GM10847 (cell line): ENCODE measurements around the gene GULP1.

Experiments
- POLR2A ChIP-seq: IDR thresholded peaks from 2 replicates; pipeline ENCODE4 v1.6.1; 2011; ENCODE audit not compliant: insufficient read length; ENCODE audit errors: extremely low read depth

GULP1 gene

DNA sequence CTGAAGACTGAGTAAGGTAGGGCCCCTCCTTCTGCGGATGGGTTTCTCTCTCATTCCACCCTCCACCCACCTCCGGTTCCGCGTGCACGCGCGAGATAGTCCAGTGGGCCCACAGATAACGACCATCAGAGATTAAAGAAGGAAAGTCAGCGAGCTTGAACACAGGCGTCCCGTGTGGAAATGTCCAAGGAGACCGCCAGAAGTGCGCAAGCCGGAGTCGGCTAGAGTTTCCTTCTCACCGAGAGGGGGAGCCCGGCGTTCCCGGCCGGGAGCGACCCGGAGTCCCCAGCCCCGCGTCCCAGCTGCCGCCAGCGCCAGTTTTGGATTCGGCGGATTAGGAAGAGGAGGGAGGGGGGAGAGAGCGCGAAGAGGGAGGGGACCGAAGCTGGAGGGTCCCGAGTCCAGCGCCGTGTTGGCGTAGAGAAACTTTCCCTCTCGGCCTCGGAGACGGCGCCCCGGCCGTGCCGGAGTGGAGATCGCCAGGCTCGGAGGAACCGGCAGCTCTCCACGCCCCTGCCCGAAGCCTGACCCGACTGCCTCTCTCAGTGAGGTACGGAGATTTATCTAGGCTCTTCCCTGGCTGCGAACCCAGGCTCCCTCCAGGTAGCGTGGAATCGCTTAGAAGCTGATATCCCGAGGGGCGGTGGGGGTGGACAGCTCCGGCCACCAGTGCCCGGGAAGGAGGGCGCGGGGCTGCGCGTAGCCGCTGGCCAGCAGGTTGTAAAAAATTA, at the start of gene GULP1:
TSS of gene GULP1 (plus strand) at position 258 of the 731 bp plus-strand sequence. CDS start 185,829 bp downstream, outside the sequence.
- TF ChIP-seq POLR2A, result no peak

- TF ChIP-seq POLR2A, result no peak
Observed at GRCh38 chr2:188243381-188243780, 48.3 kb upstream of the GULP1 start.

- TF ChIP-seq POLR2A, result no peak
Observed at GRCh38 chr2:188244383-188244782, 47.3 kb upstream of the GULP1 start.

DNA sequence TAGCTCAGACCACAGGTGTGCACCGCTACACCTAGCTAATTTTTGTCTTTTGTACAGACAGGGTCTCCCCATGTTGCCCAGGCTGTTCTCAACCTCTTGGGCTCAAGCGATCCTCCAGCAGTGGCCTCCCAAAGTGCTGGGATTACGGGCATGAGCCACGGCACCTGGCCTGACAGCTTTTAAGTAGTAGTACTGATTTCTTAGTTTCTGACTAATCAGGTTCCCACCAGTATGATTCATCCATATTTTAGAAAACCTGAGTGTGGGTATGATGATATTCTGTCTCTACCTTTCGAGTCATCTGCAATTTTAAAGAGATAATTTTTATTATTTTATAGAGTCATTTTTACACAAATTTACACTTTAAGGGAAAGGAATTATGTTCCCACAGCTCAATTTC, 46.4 kb upstream of the GULP1 start:
- no peak for TF ChIP-seq POLR2A

GRCh38 chr2:188248513-188248912, 43.2 kb upstream of the GULP1 start:
- TF ChIP-seq POLR2A, result no peak

DNA sequence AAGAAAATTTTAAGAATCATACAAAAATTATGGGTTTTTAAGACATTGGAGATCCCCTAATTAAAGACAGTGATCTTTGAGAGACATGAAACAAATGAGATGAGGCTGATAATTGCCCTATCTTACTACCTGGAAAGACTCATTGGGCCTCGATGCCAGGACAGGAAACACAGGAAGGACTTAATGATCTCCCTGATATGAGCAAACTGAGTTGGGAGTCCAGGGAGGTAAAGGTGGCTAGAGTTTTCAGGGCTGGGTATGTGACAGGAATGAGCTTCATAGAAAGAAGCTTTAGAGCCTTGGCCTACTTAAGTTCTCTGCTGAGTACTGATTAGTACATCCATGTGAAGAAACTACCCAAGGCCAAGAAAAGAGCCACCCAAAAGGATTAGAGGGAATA, 40.6 kb upstream of the GULP1 start:
- no peak for TF ChIP-seq POLR2A

- TF ChIP-seq POLR2A, result no peak
Observed at GRCh38 chr2:188256420-188256819, 35.3 kb upstream of the GULP1 start.

DNA sequence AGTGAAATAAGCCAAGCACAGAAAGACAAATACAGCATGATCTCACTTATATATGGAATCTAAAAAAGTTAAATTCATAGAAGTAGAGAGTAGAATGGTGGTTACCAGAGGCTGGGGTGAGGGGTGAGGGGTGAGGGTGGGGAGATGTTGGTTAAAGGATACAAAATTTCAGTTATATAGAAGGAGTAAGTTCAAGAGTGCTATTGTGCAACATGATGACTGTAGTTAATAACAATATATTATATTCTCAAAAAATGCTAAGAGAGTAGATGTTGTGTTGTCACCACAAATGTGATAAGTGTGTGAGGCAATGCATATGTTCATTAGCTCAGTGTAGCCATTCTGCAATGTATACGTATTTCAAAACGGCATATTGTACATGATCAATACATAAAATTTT, 26.4 kb upstream of the GULP1 start:
- no peak for TF ChIP-seq POLR2A

- no peak for TF ChIP-seq POLR2A
Observed at GRCh38 chr2:188267776-188268175, 23.9 kb upstream of the GULP1 start.

GRCh38 chr2:188269004-188269403, 22.7 kb upstream of the GULP1 start:
- TF ChIP-seq POLR2A, result no peak

DNA sequence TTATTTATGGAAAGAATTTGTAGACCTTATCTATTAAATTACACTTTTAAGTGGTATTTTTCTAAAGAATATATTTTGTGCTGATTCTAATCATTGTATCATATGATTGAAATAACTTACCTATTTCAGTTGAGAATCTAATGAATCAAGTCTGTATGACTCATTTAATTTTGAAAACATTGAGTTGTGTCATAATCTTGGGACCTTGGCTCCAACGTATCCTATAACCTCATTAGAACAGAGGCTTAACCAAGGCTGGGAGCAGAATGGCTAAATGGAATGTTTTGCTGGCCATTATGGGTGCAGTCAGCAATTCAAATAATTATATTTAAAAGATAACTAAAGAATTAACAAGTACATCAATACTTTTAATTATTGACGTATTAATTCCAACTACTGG, 19.6 kb upstream of the GULP1 start:
- no peak for TF ChIP-seq POLR2A

DNA sequence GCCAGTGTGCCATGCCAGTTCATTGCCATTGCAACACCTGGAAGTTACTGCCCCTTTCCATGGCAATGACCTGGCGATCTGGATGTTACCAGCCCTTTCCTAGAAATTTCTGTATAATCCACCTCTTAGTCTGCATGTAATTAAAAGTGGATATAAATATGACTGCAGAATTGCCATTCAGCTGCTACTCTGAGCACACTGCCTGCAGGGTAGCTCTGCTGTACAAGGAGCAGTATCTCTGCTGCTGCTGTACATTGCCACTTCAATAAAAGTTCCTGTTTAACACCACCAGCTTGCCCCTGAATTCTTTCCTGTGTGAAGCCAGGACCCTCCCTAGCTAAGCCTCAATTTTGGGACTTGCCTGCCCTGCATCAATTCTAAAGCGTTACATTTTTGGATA, 17.4 kb upstream of the GULP1 start:
- no peak for TF ChIP-seq POLR2A

GRCh38 chr2:188276255-188276654, 15.4 kb upstream of the GULP1 start:
- no peak for TF ChIP-seq POLR2A

DNA sequence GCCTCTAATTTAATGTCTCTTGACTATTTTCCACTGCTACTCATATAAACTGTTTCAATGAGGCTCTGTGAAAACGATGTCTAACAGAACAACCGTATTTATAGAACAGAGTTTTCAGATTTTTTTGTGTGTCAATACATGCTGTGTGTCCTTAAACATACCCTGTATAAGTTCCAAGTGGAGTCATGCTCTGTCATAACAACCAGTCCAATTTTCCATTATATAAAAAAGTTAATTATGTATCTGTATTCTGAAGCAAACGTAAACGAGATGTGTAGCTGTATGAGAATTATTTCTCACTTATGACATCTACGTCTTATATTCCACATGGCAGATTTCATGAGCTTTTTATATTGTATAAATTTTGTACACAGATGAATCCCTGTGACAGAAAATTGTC, 13.9 kb upstream of the GULP1 start:
- TF ChIP-seq POLR2A, result no peak

DNA sequence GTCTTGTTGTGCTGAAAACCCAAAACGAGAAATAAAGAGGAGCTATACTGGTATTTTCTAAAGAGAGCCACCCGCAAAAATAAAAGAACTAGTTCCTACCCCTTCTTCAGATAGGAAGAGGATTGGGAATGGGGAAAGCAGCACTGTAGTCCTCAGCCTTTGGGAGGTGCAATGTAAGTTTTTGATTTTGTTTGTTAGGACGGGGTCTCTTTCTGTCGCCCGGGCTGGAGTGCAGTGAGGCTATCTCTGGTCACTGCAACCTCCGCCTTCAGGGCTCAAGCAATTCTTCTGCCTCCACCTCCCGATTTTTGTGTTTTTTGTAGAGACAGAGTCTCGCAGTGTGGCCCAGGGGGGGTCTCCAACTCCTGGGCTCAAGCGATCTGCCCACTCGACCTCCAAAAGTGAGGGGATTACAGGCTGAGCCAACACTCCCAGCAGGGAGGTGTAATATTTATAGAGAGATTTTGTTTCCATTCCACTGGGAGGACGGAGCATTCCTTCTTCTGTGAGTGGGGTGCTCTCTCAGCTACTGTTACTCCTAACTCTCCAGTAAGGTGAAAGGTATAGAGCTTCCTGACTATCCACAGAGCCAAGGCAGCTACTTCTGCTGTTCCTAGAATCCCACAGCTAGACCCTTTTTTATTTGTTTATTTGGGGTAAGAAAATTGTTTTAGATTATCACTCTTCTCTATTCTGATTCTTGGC, 13.1 kb upstream of the GULP1 start:
- TF ChIP-seq POLR2A, result no peak

DNA sequence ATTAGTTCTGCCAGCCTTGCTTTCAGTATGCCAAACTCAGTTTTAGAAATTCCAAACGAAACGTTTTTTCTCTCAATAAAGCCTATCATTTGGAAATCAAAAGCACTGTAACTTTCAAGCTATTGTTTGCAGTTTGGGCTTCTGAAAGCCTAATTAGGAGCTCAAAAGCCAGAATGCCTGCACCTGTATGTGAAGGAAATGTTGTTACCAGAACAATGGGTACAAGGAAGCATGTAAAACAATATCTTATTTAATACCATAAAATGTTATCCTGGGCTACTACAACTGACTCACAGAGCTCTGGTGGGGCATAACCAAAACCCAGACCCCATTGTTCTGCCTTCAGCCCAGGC, 12.6 kb upstream of the GULP1 start:
- TF ChIP-seq POLR2A, result no peak

DNA sequence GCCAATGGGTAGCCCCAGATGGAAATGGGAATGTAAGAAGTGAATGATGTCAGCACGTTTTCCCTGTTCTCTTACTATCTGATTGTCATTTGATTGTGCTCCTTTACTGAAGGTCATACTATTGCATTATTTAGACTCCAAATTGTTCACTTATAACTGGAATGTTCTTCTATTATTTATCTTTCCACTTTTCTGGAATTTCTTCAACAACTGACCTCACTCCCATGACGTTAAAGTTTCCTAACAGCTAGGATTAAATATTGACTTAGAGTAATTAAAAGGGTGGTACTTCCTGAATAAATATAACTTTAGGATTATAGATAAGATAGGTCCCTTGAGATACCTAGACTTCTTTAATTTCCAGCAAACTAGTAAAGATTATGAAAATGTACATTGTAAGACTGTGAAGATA, 10.9 kb upstream of the GULP1 start:
- TF ChIP-seq POLR2A, result no peak
